Measurements from ENCODE around the gene DNMT3A. TPM values are rescaled to one million over a fixed set of nuclear protein-coding genes. Genes with fewer than 3 reads are reported as not detected.

The DNMT3A gene
- total RNA-seq, 1 experiment from 2014 or later, result 215 TPM

- Mint-ChIP-seq H3K36me3 (ENCODE audit: insufficient read depth in 1 of 3, low read depth in 3 of 3) (peaks cover 15 to 39% (median 27%) of the 10 kb centered on the region in 3 experiments; a peak in 6 of 7 replicates), H3K9me3 (no peaks in the 10 kb centered on the region; a peak in 1 of 5 replicates), H3K4me1 (peaks cover 31 to 39% of the 10 kb centered on the region in 2 experiments), H3K27ac (peak overlapping the region; percentile 91 to 96 (median 92)), H3K27me3 (ENCODE audit: low read depth) (no peaks in the 10 kb centered on the region), H3K4me3 (peak overlapping the region in 1 of 2 experiments; percentile 36; a peak in 1 of 5 replicates)
- Histone ChIP-seq H2BK120ac (ENCODE audit: low read depth, low read length, poor library complexity, severe bottlenecking) (no peak overlapping the region), H2BK12ac (ENCODE audit: insufficient read length, low read depth, low read length) (no peak overlapping the region), H3K9me3 (ENCODE audit: control insufficient read depth, low read depth, low read length) (no peaks in the 10 kb centered on the region), H3K4ac (ENCODE audit: low read depth, low read length) (no peak overlapping the region), H3K79me2 (ENCODE audit: insufficient read depth, low read length) (no peaks in the 10 kb centered on the region; the same call in 1 of the 2 replicates), H3K27ac (ENCODE audit: insufficient read length, low read depth, low read length) (no peak overlapping the region), H3K4me2 (ENCODE audit: insufficient read depth, insufficient read length, low read length) (no peak overlapping the region), H3K56ac (ENCODE audit: insufficient read length, low read depth, low read length) (no peak overlapping the region), H2BK15ac (ENCODE audit: low read depth, low read length) (no peak overlapping the region), H4K91ac (ENCODE audit: insufficient read length, low read depth, low read length) (no peak overlapping the region), H4K20me1 (ENCODE audit: control insufficient read depth, insufficient read depth, insufficient read length) (no peaks in the 10 kb centered on the region), H3K23ac (ENCODE audit: insufficient read length, low read depth, low read length) (no peak overlapping the region), H2BK5ac (ENCODE audit: insufficient read length, low read length) (no peak overlapping the region), H3K27me3 (ENCODE audit: insufficient read depth, low read length) (no peaks in the 10 kb centered on the region), H2AFZ (ENCODE audit: low read length) (no peak overlapping the region), H3K79me1 (ENCODE audit: insufficient read depth, low read depth, low read length, poor library complexity, severe bottlenecking) (no peaks in the 10 kb centered on the region), H3K4me1 (ENCODE audit: insufficient read depth, low read length) (peaks cover 3% of the 10 kb centered on the region; the same call in 1 of the 2 replicates), H3K14ac (ENCODE audit: insufficient read depth, low read length) (no peak overlapping the region), H3K18ac (ENCODE audit: insufficient read length, low read depth, low read length) (peak overlapping the region; percentile 3), H2AK5ac (ENCODE audit: insufficient read length, low read length) (no peak overlapping the region), H3K9ac (ENCODE audit: extremely low read depth, insufficient read length, low read length) (no peak overlapping the region), H3K23me2 (ENCODE audit: insufficient read length, low read depth, low read length, poor library complexity, severe bottlenecking) (no peaks in the 10 kb centered on the region), H2BK20ac (ENCODE audit: low read depth, low read length, poor library complexity, severe bottlenecking) (no peak overlapping the region), H4K8ac (replicated peaks; ENCODE audit: insufficient read length, low read depth, low read length) (no peak overlapping the region), H3T11ph (ENCODE audit: low read length) (no peak overlapping the region), H4K5ac (ENCODE audit: insufficient read length, low read depth, low read length) (no peak overlapping the region)
- WGBS (ENCODE audit: extremely low coverage, insufficient read length, low lambda C conversion rate), result no CpG with 5 or more reads among the region's 15 CpGs
- no peak for DNase-seq
- TF ChIP-seq, protein P1, sequence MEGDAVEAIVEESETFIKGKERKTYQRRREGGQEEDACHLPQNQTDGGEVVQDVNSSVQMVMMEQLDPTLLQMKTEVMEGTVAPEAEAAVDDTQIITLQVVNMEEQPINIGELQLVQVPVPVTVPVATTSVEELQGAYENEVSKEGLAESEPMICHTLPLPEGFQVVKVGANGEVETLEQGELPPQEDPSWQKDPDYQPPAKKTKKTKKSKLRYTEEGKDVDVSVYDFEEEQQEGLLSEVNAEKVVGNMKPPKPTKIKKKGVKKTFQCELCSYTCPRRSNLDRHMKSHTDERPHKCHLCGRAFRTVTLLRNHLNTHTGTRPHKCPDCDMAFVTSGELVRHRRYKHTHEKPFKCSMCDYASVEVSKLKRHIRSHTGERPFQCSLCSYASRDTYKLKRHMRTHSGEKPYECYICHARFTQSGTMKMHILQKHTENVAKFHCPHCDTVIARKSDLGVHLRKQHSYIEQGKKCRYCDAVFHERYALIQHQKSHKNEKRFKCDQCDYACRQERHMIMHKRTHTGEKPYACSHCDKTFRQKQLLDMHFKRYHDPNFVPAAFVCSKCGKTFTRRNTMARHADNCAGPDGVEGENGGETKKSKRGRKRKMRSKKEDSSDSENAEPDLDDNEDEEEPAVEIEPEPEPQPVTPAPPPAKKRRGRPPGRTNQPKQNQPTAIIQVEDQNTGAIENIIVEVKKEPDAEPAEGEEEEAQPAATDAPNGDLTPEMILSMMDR (conservative IDR thresholded peaks at IDR 0.05), result no peak
These were observed 112.2 kb downstream of the DNMT3A start for GRCh38 chr2:25229279-25230197.

Measured in H9 (cell line).